ENCODE data around the gene RAD51B.

- TF ChIP-seq CTCF (IDR thresholded peaks at IDR 0.05), result no peak
- TF ChIP-seq POLR2A (IDR thresholded peaks at IDR 0.05), result no peak
Observed at GRCh38 chr14:68328509-68328908, 508.9 kb downstream of the RAD51B start.

Measured in thyroid gland (tissue), 4 donors.